K562 (cell line): ENCODE measurements around the gene STX19. TPM values are rescaled to one million over a fixed set of nuclear protein-coding genes. Genes with fewer than 3 reads are reported as not detected.

Experiments
- ATAC-seq: fragments of 200-7000 bp; cut with Tn5 transposase; 3 replicates; pipeline ENCODE4 v1.9.1; 2020; ENCODE audit warnings: moderate library complexity
- BruUV-seq: library from RNA; stranded (reverse); fragments of 400-500 nt; replicated peaks from 2 replicates; lab custom pipeline; 2021; lab: Mats Ljungman, UMichigan
- CTCF ChIA-PET: fragments of 300-600 bp; formaldehyde crosslinking; extraction: SDS; loops from one replicate; lab custom pipeline; 2021; ENCODE audit warnings: low intra/inter-chr PET ratio; lab: Yijun Ruan, JAX
- POLR2A ChIA-PET: fragments of 300-600, 350-650 bp; sonication (Branson Sonifier 250); formaldehyde crosslinking; extraction: SDS; loops from one replicate; lab custom pipeline; 2021; ENCODE audit warnings: antibody characterized with exemption, inconsistent platforms; lab: Yijun Ruan, JAX
- DNase-seq, 4 experiments: peaks; one replicate each; pipeline versions ENCODE4 v3.0.0 to v3.0.0-alpha.2; 2011 to 2018; ENCODE audit warnings: low spot score in 3 of 4, mixed read lengths in 3 of 4; ENCODE audit errors: extremely low read depth in 1 of 4
- FAIRE-seq: peaks from 2 replicates; lab custom pipeline; 2011; peaks lifted over from hg19 to GRCh38; lab: Jason Lieb, UNC
- H2AFZ ChIP-seq: 2 replicates; pipeline ENCODE4 v1.6.0; 2011; ENCODE audit warnings: low read depth, low read length, control low read depth, inconsistent platforms
- H3K27ac ChIP-seq: fragments of 200-600 bp; 3 replicates; pipeline ENCODE4 v1.8.0; 2011; ENCODE audit warnings: low read depth, mild to moderate bottlenecking, control low read depth, inconsistent platforms, low read length, moderate library complexity, mixed read lengths; ENCODE audit errors: extremely low read depth
- H3K27me3 ChIP-seq, 2 experiments: fragments of 300-600 bp in 1 of 2; 2 replicates in 1 of 2; 3 replicates in 1 of 2; pipeline versions ENCODE4 v1.6.0 to v1.8.0; 2011; ENCODE audit warnings: inconsistent platforms in 2 of 2, low read length in 2 of 2, mild to moderate bottlenecking in 1 of 2, mixed read lengths in 1 of 2, moderate library complexity in 1 of 2; ENCODE audit not compliant: control insufficient read depth in 2 of 2, insufficient read depth in 2 of 2
- H3K36me3 ChIP-seq: fragments of 300-600 bp; 3 replicates; pipeline ENCODE4 v1.8.0; 2011; ENCODE audit warnings: mild to moderate bottlenecking, low read length, inconsistent platforms; ENCODE audit not compliant: control insufficient read depth, insufficient read depth
- H3K4me1 ChIP-seq, 2 experiments: fragments of 200-600 bp in 1 of 2; replicated peaks in 1 of 2; 2 replicates in 1 of 2; 3 replicates in 1 of 2; pipeline versions ENCODE4 v1.5.1 to v1.8.0; 2011; ENCODE audit warnings: inconsistent platforms in 2 of 2, low read length in 2 of 2, mild to moderate bottlenecking in 1 of 2, mixed read lengths in 1 of 2, moderate library complexity in 1 of 2; ENCODE audit not compliant: control insufficient read depth in 2 of 2, insufficient read depth in 2 of 2
- H3K4me2 ChIP-seq: 2 replicates; pipeline ENCODE4 v1.6.1; 2011; ENCODE audit warnings: low read length, control low read depth, inconsistent platforms, mixed read lengths; ENCODE audit not compliant: insufficient read depth
- H3K4me3 ChIP-seq: fragments of 200-600 bp; sonication (generic), shearing (Covaris generic); 2 replicates; pipeline ENCODE4 v1.5.1; 2016; ENCODE audit warnings: control low read depth, inconsistent platforms
- H3K79me2 ChIP-seq: fragments of 200-600 bp; 3 replicates; pipeline ENCODE4 v1.8.0; 2011; ENCODE audit warnings: low read length, inconsistent platforms; ENCODE audit not compliant: control insufficient read depth, insufficient read depth
- H3K9ac ChIP-seq, 2 experiments: 2 replicates each; pipeline versions ENCODE4 v1.6.0 to v1.6.1; 2011; ENCODE audit warnings: low read depth in 2 of 2, low read length in 2 of 2, control low read depth in 1 of 2, inconsistent platforms in 1 of 2, mild to moderate bottlenecking in 1 of 2, mixed read lengths in 1 of 2; ENCODE audit not compliant: insufficient read depth in 1 of 2
- H3K9me1 ChIP-seq: one replicate; pipeline ENCODE4 v1.6.0; 2011; ENCODE audit warnings: inconsistent platforms, mild to moderate bottlenecking, low read length, moderate library complexity; ENCODE audit not compliant: control insufficient read depth, insufficient read depth
- H3K9me3 ChIP-seq: replicated peaks from 2 replicates; pipeline ENCODE4 v1.5.1; 2011; ENCODE audit warnings: low read depth, low read length, inconsistent platforms; ENCODE audit not compliant: control insufficient read depth, insufficient read depth
- H4K20me1 ChIP-seq: replicated peaks from 2 replicates; pipeline ENCODE4 v1.6.1; 2011; ENCODE audit warnings: low read length, inconsistent platforms, mixed read lengths; ENCODE audit not compliant: control insufficient read depth, insufficient read depth
- BMI1 ChIP-seq: fragments of 150-350 bp; IDR thresholded peaks from 2 replicates; pipeline ENCODE4 v1.6.1; 2014; ENCODE audit warnings: low read length
- CCAR2 ChIP-seq: fragments of 200-400 bp; formaldehyde crosslinking; IDR thresholded peaks from 2 replicates; pipeline ENCODE4 v1.6.1; 2017; ENCODE audit warnings: mild to moderate bottlenecking, low read depth, low read length
- EHMT2 ChIP-seq: fragments of 450-650 bp; IDR thresholded peaks from 2 replicates; pipeline ENCODE4 v1.6.1; 2018; ENCODE audit warnings: antibody characterized with exemption
- HSF4 ChIP-seq: fragments of 250-450 bp; sonication (Bioruptor Pico); IDR thresholded peaks from 2 replicates; pipeline ENCODE4 v2.1.2; 2022; ENCODE audit warnings: mild to moderate bottlenecking, moderate library complexity, borderline replicate concordance
- MTA3 ChIP-seq: fragments of 450-650 bp; formaldehyde crosslinking; IDR thresholded peaks from 2 replicates; pipeline ENCODE4 v1.6.1; 2017; ENCODE audit warnings: mild to moderate bottlenecking, borderline replicate concordance
- MXI1 ChIP-seq: IDR thresholded peaks from 2 replicates; pipeline ENCODE4 v1.6.1; 2011; ENCODE audit warnings: low read depth, mild to moderate bottlenecking, improper control_type of control experiment, low read length
- RFX7 ChIP-seq: fragments of 250-450 bp; sonication (Bioruptor Pico); IDR thresholded peaks from 2 replicates; pipeline ENCODE4 v1.5.1; 2021; ENCODE audit warnings: mild to moderate bottlenecking
- RHOXF2B ChIP-seq: fragments of 250-450 bp; sonication (Bioruptor Pico); conservative IDR thresholded peaks from 2 replicates; pipeline ENCODE4 v1.5.1; 2021
- TAF1 ChIP-seq: IDR thresholded peaks from 2 replicates; pipeline ENCODE4 v1.6.1; 2011; ENCODE audit warnings: mild to moderate bottlenecking, low read length, moderate library complexity; ENCODE audit not compliant: insufficient read depth, control insufficient read depth, severe bottlenecking; ENCODE audit errors: extremely low read depth
- TRIM24 ChIP-seq, 2 experiments: fragments of 450-650 bp; IDR thresholded peaks; 2 replicates each; pipeline ENCODE4 v1.6.1; 2016
- U2AF2 ChIP-seq: fragments of 200-400 bp; formaldehyde crosslinking; optimal IDR thresholded peaks from 2 replicates; pipeline ENCODE3; 2017; ENCODE audit warnings: low read depth, mild to moderate bottlenecking, low read length
- ZC3H4 ChIP-seq: sonication (generic); formaldehyde crosslinking; IDR thresholded peaks from 2 replicates; pipeline ENCODE4 v1.9.0; 2021; ENCODE audit warnings: missing genetic modification reagents, borderline replicate concordance
- ZNF668 ChIP-seq: fragments of 250-450 bp; sonication (Bioruptor Pico); IDR thresholded peaks from 2 replicates; pipeline ENCODE4 v1.8.0; 2022; ENCODE audit warnings: mild to moderate bottlenecking, inconsistent platforms
- ZZZ3 ChIP-seq: fragments of 450-650 bp; IDR thresholded peaks from 2 replicates; pipeline ENCODE4 v1.6.1; 2016; ENCODE audit warnings: antibody characterized with exemption, mild to moderate bottlenecking, moderate library complexity
- WGBS: fragments of 100-300 bp; shearing (Covaris generic); methylation state at CpG from one replicate; pipeline ENCODE4 v1.1.6; 2016; ENCODE audit warnings: low coverage, mixed read lengths; ENCODE audit not compliant: insufficient coverage; ENCODE audit errors: missing lambda C conversion rate; 5-methylcytosine and 5-hydroxymethylcytosine counted together
- in situ Hi-C: fragments of 300-500 bp; cut with MboI; formaldehyde crosslinking; loops from 4 replicates; pipeline ENCODE4 v1.15.0; 2018; ENCODE audit warnings: inconsistent platforms, mixed read lengths
- intact Hi-C: fragments of 100-400 bp; cut with micrococcal nuclease; formaldehyde crosslinking; loops from 2 replicates; pipeline ENCODE4 v1.14.2; 2022
- polyA plus RNA-seq, 8 experiments: library from polyadenylated mRNA; depleted of rRNA in 4 of 8; stranded (reverse) in 5 of 8; unstranded in 3 of 8; fragments of >200 nt; fragmentation: Nextera tagmentation in 2 of 8; fragmentation: Illumina TruSeq in 1 of 8; extraction: Ambion mirVana in 2 of 8; extraction: Trizol in 1 of 8; gene quantifications; 2 replicates each; pipeline versions ENCODE4 v1.2.1 to v1.2.3, GENCODE V29; 2011 to 2014; ENCODE audit warnings: inconsistent platforms in 1 of 8, missing spikeins in 1 of 8
- total RNA-seq, 7 experiments: library from RNA; depleted of rRNA in 6 of 7; stranded (reverse); fragments of >200 nt in 6 of 7; fragmentation: Illumina TruSeq in 2 of 7; extraction: Trizol in 2 of 7; gene quantifications; 2 replicates each; pipeline versions ENCODE4 v1.2.1 to v1.2.3, GENCODE V29; 2011 to 2021; ENCODE audit warnings: low replicate concordance in 1 of 7

The STX19 gene
- total and polyA plus RNA-seq, 9 of the 15 experiments (the other 6 are each of a cell fraction or from before 2014, with no cell fraction given): 0.04 TPM; not detected in 8

GRCh38 chr3:94026623-94027022, 1.8 kb downstream of the STX19 start:
- H3K27me3 ChIP-seq: no peaks in the 10 kb centered on the region
- no peak overlapping the region for H3K9ac ChIP-seq
- POLR2A ChIA-PET: interaction anchor here (1.2 kb wide), 1 partner anchor 11 kb away, joined by 4 read pairs; no protein-coding TSS in a partner anchor
- no peak overlapping the region for H2AFZ ChIP-seq
- 86% methylated on average over 2 of the region's 2 CpGs for WGBS
- BruUV-seq: no TSS peak
- DNase-seq: no peak
- CTCF ChIA-PET: no interaction called here
- no peaks in the 10 kb centered on the region for H3K79me2 ChIP-seq
- no peaks in the 10 kb centered on the region for H3K9me3 ChIP-seq
- no peak overlapping the region for H3K4me3 ChIP-seq
- in situ Hi-C loops (no loop called here), intact Hi-C loops (no loop called here)
- H4K20me1 ChIP-seq: no peaks in the 10 kb centered on the region
- H3K36me3 ChIP-seq: peaks cover 2% of the 10 kb centered on the region; the same call in 1 of the 3 replicates
- no peak for TF ChIP-seq EHMT2
- TF ChIP-seq ZNF668 (CRISPR knock-in tag): no peak
- TF ChIP-seq TRIM24 (IDR thresholded peaks at IDR 0.05): no peak
- TF ChIP-seq MTA3: no peak
- TF ChIP-seq TAF1: no peak
- TF ChIP-seq U2AF2: no peak
- TF ChIP-seq ZZZ3: no peak
- TF ChIP-seq, all 486 proteins: peak for 0
- no peak for FAIRE-seq
- H3K9me1 ChIP-seq: no peaks in the 10 kb centered on the region
- H3K4me1 ChIP-seq: no peaks in the 10 kb centered on the region
- H3K27ac ChIP-seq: no peak overlapping the region
- ATAC-seq: no peak
- H3K4me2 ChIP-seq: no peak overlapping the region

- ATAC-seq: no peak
- intact Hi-C loops: no loop called here
- ChIA-PET POLR2A (no interaction called here), CTCF (no interaction called here)
- Histone ChIP-seq H3K36me3 (peaks cover 2% of the 10 kb centered on the region; the same call in 1 of the 3 replicates), H3K27me3 (no peaks in the 10 kb centered on the region), H3K4me2 (no peak overlapping the region), H4K20me1 (no peaks in the 10 kb centered on the region), H3K4me3 (no peak overlapping the region), H3K27ac (no peak overlapping the region), H2AFZ (no peak overlapping the region), H3K9me3 (no peaks in the 10 kb centered on the region), H3K79me2 (no peaks in the 10 kb centered on the region), H3K4me1 (no peaks in the 10 kb centered on the region), H3K9ac (no peak overlapping the region), H3K9me1 (no peaks in the 10 kb centered on the region)
- FAIRE-seq: no peak
- no peak for TF ChIP-seq RFX7
- TF ChIP-seq CCAR2: no peak
- no peak for TF ChIP-seq MXI1
- no peak for TF ChIP-seq BMI1
- no peak for TF ChIP-seq HSF4 (CRISPR knock-in tag)
- TF ChIP-seq RHOXF2B (CRISPR knock-in tag): no peak
- no peak for TF ChIP-seq ZC3H4
- no TSS peak for BruUV-seq
- in situ Hi-C loops: no loop called here
- WGBS: 82% methylated on average over 2 of the region's 3 CpGs
- no peak for DNase-seq
Observed at GRCh38 chr3:94024385-94024784, 4.0 kb downstream of the STX19 start.
